Kasumi-1 (cell line): ENCODE measurements around the gene WDR38.

Experiments
- DNase-seq, 2 experiments: peaks; one replicate each; lab custom pipeline; 2025; lab: John Stamatoyannopoulos, UW

WDR38 gene

DNA sequence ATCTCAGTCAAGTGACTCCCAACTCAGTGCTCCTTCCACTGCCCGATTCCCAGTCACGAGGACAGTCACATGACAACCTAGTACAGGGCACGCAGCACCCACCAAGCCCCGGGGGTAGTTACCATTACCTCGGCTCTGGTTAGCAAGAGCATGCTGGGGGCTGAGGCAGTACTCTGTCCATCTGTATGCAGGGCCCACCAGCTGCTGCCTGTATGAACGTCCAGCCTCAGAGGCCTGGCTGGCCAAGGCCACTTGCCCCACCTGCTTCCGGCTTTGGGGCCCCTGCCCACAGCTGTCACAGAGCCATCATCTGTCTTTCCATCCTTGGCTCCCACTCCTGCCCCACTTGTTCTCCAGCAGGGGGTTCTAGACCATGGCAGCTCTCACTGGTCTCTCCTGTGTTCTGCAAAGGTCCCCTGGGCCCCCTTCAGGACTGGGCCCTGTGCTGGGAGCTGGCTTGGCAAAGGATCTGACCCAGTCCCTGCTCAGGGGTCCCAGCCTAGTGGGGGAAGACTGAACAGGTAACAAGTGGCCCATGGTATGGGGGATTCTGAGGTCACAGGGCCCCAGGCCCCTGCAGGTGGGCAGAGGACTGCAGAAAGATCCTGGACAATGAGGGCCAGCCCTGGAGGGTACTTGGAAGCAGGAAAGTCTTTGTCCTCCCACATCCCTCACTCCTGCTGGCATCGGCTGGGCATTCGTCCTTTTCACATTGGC, 5.2 kb downstream of the WDR38 start:
- no peak for DNase-seq

DNA sequence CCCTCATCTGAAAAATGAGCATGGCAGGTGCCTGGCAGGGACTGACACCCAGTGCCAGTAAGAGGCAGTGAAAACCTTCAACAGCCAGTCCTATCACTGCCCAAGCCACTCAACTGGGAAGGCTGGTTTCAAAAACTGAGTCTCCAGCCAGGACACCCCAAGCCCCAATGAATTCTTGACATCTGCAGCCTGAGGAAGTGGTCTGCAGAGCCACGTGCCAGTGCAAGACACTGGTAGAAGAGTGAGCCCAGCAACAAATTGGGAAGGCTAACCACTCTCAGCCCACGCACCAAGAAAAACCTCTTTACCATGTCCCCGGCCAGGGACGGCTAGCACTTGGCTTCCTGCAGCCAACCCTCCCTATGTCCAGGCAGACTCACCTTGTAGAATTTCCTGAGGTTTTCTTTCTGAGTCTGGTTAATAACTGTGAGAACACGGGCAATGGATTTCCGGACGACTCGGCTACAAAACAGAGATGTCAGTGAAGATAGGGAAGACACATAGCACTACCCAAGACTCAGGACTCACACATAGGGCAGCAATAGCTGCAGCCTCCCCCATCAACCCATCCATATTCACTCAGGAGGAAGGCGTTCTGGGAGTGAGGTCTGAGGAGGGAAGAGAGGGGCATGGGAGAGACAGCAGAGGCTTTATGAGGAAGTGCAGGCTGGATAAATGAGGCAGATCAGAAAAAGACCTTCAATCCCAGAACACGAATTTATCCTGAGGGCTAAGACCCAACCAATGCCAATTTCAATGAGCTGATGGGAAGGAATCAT, 6.7 kb downstream of the WDR38 start:
- no peak for DNase-seq

- no peak for DNase-seq
Measured at GRCh38 chr9:124860582-124861341, 7.5 kb downstream of the WDR38 start.

DNA sequence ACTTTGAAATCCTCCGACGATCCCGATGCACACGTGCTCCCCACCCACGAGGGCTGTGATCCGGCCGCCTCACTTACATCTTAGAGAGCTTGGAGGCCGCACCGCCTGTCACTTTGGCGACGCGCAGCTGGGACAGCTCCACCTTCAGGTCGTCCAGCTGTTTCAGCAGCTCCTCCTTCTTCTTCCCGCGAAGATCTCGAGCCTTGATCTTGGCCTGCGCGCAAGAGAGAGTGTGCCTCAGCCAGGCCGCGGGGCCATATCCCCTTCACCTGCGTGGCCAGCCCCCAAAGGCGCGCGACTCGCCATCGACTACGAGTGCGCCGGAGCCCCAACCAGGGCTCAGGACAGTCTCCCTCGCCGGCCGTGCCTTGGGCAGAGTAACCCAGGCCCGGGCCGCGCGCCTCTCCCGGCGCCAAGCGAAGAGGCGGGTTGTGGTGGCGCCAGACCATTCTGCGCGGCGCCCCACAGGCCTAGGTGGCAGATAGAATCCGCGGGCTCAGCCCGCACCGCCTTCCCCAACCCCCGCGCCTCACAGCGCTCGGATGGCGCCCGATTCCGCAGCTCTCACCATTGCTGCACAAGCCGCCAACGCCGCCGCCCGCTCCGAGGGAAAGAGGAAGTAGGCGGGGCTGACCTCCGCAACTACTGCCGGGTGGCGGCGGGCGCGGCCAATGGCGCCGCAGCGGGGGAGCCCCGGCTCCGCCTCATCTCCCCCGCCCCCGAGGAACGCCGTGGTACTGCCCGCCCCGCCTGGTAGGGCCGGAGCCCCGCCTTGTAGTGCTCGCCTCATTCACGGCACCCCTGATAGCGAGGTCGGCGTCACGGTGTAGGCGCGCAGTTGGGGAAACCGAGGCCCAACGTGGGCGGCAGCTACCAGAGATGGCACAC, 8.3 kb downstream of the WDR38 start, which contains the start of the genes ARPC5L and RPL35:
Gene ARPC5L, plus strand, starts transcription at position 789 of the 888 bp plus-strand sequence. CDS start 7,161 bp downstream, outside the sequence.
Gene RPL35, minus strand, starts transcription at position 616 of the 888 bp plus-strand sequence. Its CDS starts 45 bp downstream, at position 571.
- DNase-seq, result peak; percentile 93 to 95

GRCh38 chr9:124863371-124863871, 10.2 kb downstream of the WDR38 start:
- no peak for DNase-seq

DNA sequence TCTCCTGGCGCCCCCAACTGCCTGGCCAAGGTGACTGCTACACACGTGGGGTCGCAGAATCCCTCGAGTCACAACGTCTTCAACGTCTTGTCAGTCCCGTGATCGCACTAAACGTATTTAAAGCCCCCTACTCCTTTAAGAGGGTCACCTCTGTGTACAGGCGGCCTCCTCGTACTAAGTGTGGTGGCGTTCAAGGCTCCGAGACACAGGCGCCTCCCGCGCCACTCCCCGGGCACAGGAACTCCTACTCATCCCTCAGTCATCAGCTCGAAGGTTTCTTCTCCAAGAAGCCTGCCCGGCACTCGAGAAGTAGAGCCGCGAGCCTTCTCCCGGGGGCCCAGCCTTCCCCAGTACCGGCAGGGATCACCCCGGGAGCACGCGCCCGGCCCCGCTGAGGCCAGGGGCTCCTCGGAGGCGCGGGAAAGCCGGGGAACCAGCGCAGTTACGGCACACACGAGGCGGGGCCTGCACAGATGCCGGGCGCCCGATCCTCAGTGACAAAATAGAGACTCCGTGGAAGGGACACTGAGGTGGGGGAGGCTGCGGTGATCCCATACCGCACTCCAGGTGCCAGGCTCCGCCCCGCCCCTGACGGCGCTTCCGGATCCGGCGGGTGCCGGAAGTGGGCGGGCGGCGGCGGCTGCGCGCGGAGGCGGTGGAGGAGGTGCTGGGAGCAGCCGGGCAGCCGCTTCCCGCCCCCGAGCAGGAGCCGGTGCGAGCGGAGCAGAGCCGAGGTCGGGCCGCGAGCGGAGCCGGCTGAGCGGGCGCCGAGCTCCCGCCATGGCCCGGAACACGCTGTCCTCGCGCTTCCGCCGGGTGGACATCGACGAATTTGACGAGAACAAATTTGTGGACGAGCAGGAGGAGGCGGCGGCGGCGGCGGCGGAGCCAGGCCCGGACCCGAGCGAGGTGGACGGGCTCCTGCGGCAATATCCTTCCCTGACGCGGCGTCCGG, 15.5 kb downstream of the WDR38 start:
- peak; percentile 79 to 84 for DNase-seq

DNA sequence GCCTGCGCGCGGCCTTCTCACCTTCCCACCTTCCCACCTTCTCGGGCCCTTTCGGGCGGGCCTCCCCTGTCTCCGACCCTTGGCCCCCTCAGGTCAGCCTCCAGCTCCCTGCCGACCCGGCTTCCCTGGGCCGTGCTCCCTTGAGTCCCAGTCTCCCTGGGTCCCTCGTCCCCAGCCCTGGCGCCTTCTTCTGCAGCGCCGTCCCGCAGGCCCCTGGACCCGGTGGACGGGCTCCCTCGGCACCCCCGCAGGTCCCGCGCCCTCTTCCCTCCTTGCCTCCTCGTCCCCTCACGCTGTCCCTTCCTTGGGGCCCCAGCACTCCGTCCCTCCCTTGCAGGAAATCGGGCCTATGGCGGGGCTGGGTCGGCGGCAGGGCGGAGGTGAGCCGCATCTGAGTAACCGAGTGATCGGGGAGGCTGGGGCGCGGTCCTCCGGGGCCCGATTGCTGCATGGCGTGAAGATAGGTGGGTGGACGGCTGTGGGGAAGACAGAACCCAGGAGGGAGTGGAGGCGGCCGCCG, 16.3 kb downstream of the WDR38 start:
- DNase-seq, result no peak

DNA sequence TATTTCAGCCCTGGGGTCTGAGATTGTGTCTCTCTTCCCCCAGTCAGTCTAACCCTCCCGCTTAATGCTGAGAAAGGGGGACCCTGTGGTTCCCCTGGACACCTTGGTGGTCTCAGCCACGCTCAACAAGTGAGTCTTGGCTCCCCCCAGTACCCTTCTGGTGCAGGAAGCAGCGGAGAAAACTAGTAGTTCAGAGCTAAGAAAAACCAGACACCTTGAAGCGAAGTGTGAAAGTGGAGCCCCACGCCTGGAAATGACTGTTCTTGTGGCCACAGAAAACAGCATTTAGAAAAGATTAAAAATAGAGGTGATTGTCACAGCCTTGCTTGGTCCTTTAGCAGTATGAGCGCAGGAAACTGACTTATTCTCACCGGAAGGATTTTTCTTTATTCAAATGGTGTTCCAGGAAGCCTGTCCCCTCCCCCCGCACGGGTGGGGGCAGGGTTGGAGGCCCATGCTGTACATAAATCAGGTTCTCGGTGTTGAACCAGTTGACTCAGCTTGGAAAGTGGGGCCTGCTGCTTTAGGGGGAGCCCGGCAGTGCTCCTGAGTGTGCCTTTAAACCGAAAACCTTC, 16.8 kb downstream of the WDR38 start:
- peak; percentile 36 to 51 for DNase-seq

DNA sequence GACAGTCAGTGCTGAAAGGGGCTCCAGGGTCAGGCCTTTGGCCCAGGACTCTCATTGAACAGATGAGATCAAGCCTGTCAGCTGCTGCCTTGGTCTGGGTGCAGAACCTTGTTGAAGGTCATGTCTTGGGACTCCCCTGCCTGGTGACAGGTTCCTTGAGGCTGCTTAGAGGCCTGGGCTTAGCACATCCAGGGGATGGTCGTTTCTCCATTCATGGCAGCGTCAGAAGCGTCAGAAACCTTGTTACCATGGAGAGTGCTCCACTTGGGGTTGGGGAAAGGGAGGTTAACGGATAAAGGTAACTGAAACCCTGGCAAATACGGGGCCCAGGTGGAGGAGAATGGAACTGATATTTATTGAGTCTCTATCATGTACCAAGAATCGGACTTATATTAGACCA, 17.5 kb downstream of the WDR38 start:
- DNase-seq, result no peak

DNA sequence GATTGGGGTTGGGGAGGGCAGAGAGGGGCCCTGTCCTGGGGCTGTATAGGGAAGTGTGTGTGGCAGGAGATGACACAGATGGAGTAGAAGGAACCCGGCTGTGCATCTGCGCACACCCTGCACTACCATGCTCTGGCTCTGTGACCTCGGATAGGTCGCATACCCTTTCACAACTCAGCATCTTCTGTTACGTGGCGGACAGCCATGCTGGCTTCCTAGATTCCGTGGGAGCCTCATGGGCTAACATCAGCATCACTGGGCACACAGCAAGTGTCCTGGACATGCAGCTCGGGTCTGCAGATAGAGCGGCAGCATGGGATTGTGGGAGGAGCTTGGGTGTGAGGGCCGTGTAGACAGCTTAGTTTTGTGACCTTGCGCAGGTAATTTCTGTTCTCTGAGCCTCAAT, 17.9 kb downstream of the WDR38 start:
- no peak for DNase-seq

DNA sequence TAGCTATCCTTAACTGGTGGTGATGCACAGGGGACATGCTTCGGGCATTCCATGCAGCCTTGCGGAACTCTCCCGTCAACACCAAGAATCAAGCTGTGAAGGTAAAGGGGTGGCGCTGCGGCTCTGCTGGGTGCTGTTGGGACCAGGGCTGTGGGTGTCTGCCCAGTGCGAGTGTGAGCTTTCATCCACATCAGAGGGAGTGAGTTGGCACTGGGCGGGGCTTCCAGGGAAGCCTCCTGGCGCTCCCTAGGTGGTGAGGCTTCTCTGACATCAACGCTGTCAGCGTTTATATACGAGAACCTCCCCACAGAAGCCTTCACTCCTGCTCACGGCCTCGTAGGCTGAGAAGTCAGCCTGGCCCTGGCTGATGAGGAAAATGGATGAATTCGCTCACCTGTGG, 20.4 kb downstream of the WDR38 start:
- no peak for DNase-seq

GRCh38 chr9:124875501-124875900, 22.2 kb downstream of the WDR38 start:
- DNase-seq, result no peak

- no peak for DNase-seq
Measured at GRCh38 chr9:124877021-124877782, 23.9 kb downstream of the WDR38 start.

- DNase-seq, result no peak
Measured at GRCh38 chr9:124878021-124878420, 24.8 kb downstream of the WDR38 start.

DNA sequence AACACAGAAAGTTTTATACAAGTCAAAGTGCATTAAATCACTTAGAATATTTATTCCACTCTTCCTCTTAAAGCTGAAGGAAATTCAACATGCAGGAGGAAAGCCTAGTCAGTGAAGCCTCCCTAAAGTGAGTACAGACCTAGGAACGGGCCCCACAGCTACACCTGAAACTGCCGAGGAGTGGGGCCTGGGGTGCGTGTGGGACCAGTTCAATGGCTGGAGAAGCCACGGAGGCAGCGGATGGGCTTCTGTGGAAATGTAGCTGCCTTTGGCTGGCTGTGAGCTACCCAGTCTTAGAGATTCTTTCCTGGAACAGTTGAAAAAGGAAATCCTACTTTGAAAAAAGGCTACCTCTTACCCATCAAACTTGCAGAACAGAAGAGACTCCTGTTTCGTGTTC, 25.3 kb downstream of the WDR38 start:
- DNase-seq, result no peak

DNA sequence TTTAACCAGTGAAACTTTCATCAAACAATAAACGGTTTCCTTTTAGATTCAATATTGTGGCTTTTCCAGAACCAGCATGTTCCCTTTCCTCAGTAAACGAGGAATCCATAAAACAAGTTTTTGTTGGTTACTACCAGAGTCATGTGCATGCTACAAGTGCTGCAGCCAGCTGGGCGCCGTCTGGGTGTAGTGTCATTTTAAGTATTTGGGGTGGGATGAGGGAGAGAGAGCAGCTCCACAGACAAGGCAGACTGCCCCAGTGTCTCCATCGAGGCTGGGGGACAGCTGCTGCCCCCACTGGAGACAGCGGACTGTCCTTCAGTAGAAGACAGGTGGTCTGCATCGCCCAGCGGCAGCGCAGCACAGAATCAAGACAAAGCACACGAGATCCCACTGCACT, 26.0 kb downstream of the WDR38 start:
- DNase-seq, result no peak

GRCh38 chr9:124880501-124880900, 27.2 kb downstream of the WDR38 start:
- no peak for DNase-seq

DNA sequence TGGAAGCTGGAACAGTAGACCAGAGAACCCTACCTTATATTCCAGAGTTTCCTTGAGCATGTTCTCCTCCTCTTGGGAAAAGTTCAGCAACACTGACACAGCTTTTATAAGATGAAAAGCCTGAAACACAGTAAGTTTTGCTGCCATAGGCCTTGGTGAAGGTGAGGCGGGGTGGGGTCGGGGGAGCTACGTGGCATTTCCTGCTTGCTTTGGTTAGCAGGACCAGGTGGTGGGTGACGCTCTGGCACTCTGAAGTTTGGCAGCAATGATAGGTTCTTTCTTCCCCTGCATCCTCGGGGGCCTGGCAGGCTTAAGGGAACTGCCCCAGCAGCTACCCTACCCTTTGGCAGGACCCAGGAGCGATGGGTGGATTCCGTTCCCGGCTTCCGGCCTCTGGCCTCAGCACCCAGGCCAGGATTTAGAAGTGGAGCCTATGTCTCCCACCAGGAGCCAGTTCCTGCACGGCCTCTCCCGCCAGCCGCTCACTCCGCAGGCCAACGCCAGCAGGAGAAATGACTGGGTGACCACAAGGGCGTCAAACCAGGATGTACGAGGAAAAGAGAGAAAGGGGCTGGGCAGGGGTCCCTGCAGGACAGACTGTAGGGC, 28.0 kb downstream of the WDR38 start:
- no peak for DNase-seq
